GM23338 (cell line): Measurements from ENCODE around the gene NAGA. TPM values are rescaled to one million over a fixed set of nuclear protein-coding genes. Genes with fewer than 3 reads are reported as not detected.
"Not testable (repeated sequence)": the region's sequence is repeated elsewhere in the genome, so short reads cannot be mapped to it uniquely, and the experiment has no call there.

Experiments
- ATAC-seq: fragments of 200-7000 bp; cut with Tn5 transposase; 3 replicates; pipeline ENCODE4 v1.9.1; 2020
- DNase-seq: peaks from one replicate; pipeline ENCODE4 v3.0.0-alpha.2; 2015; ENCODE audit warnings: low spot score
- H2AFZ ChIP-seq: fragments of 200-600 bp; sonication (generic); 2 replicates; pipeline ENCODE4 v1.8.0; 2016; ENCODE audit warnings: antibody characterized with exemption, mild to moderate bottlenecking, moderate library complexity
- H3F3A ChIP-seq: fragments of 200-600 bp; sonication (generic); replicated peaks from 2 replicates; pipeline ENCODE4 v1.8.0; 2017; ENCODE audit warnings: antibody characterized with exemption, mixed run types, low read depth
- H3K27ac ChIP-seq: fragments of 200-600 bp; sonication (generic); 2 replicates; pipeline ENCODE4 v1.6.1; 2016; ENCODE audit warnings: low read depth
- H3K27me3 ChIP-seq: fragments of 200-600 bp; sonication (generic); 2 replicates; pipeline ENCODE4 v1.8.0; 2016; ENCODE audit warnings: mild to moderate bottlenecking, mixed run types, moderate library complexity; ENCODE audit not compliant: insufficient read depth
- H3K36me3 ChIP-seq: fragments of 200-600 bp; sonication (generic); 2 replicates; pipeline ENCODE4 v1.8.0; 2016; ENCODE audit warnings: mild to moderate bottlenecking; ENCODE audit not compliant: insufficient read depth
- H3K4me1 ChIP-seq: fragments of 200-600 bp; sonication (generic); 2 replicates; pipeline ENCODE4 v1.8.0; 2016; ENCODE audit warnings: mild to moderate bottlenecking, moderate library complexity; ENCODE audit not compliant: insufficient read depth
- H3K4me2 ChIP-seq: fragments of 200-600 bp; sonication (generic); 2 replicates; pipeline ENCODE4 v1.7.1; 2017; ENCODE audit warnings: mixed run types
- H3K4me3 ChIP-seq: fragments of 200-600 bp; sonication (generic); 2 replicates; pipeline ENCODE4 v1.6.1; 2016; ENCODE audit warnings: mixed run types
- H3K79me2 ChIP-seq: fragments of 200-600 bp; sonication (generic); replicated peaks from 2 replicates; pipeline ENCODE4 v1.8.0; 2017; ENCODE audit warnings: mild to moderate bottlenecking; ENCODE audit not compliant: insufficient read depth
- H3K9me2 ChIP-seq: fragments of 200-600 bp; sonication (generic); 2 replicates; pipeline ENCODE4 v1.8.0; 2017; ENCODE audit not compliant: insufficient read depth
- H4K20me1 ChIP-seq: fragments of 200-600 bp; sonication (generic); replicated peaks from 2 replicates; pipeline ENCODE4 v1.8.0; 2017; ENCODE audit warnings: mild to moderate bottlenecking; ENCODE audit not compliant: insufficient read depth
- H3K27ac Mint-ChIP-seq: 2 replicates; pipeline ENCODE4 v1.8.0; 2020; ENCODE audit warnings: inconsistent platforms, mild to moderate bottlenecking, moderate library complexity, mixed read lengths
- H3K27me3 Mint-ChIP-seq: 3 replicates; pipeline ENCODE4 v1.8.0; 2022; ENCODE audit warnings: low read depth, mild to moderate bottlenecking, moderate library complexity, mixed read lengths, inconsistent platforms; ENCODE audit not compliant: insufficient read depth, poor library complexity
- H3K36me3 Mint-ChIP-seq: 3 replicates; pipeline ENCODE4 v1.8.0; 2021; ENCODE audit warnings: low read depth, mild to moderate bottlenecking, inconsistent platforms, moderate library complexity, mixed read lengths
- H3K4me1 Mint-ChIP-seq: 3 replicates; pipeline ENCODE4 v1.8.0; 2020; ENCODE audit warnings: mild to moderate bottlenecking, inconsistent platforms, mixed read lengths
- H3K4me3 Mint-ChIP-seq: 3 replicates; pipeline ENCODE4 v1.8.0; 2021; ENCODE audit warnings: moderate library complexity, mild to moderate bottlenecking, inconsistent platforms, mixed read lengths
- H3K9me3 Mint-ChIP-seq: 3 replicates; pipeline ENCODE4 v1.8.0; 2020; ENCODE audit warnings: moderate library complexity, mild to moderate bottlenecking, inconsistent platforms, mixed read lengths
- CREB1 ChIP-seq: fragments of 250-450 bp; sonication (Bioruptor Pico); IDR thresholded peaks from 2 replicates; pipeline ENCODE4 v1.5.0; 2020; ENCODE audit warnings: low read depth, mild to moderate bottlenecking, moderate library complexity
- EZH2 ChIP-seq: fragments of 200-600 bp; sonication (generic); IDR thresholded peaks from one replicate; pipeline ENCODE4 v1.8.0; 2017; ENCODE audit warnings: antibody characterized with exemption, mild to moderate bottlenecking, low read depth; ENCODE audit not compliant: unreplicated experiment
- POLR2AphosphoS5 ChIP-seq: IDR thresholded peaks from 2 replicates; pipeline ENCODE4 v1.6.1; 2016; ENCODE audit warnings: antibody characterized with exemption, low read depth
- STAT1 ChIP-seq: IDR thresholded peaks from one replicate; pipeline ENCODE4 v1.6.1; 2016; ENCODE audit warnings: antibody characterized with exemption; ENCODE audit not compliant: unreplicated experiment
- ZNF331 ChIP-seq: fragments of 250-450 bp; sonication (Bioruptor Pico); IDR thresholded peaks from 2 replicates; pipeline ENCODE4 v1.5.0; 2020; ENCODE audit warnings: low read depth, mild to moderate bottlenecking, moderate library complexity
- polyA plus RNA-seq: library from polyadenylated mRNA; unstranded; fragments of >200 nt; fragmentation: Nextera tagmentation; extraction: Ambion mirVana; gene quantifications from 2 replicates; pipeline ENCODE4 v1.2.1, GENCODE V29; 2016
- total RNA-seq: library from RNA; depleted of rRNA; stranded (reverse); fragments of >200 nt; shearing (Covaris generic); gene quantifications from 2 replicates; pipeline ENCODE4 v1.2.3, GENCODE V29; 2014
- TF ChIP-seq, protein P1 (sequence below): fragments of 250-450 bp; sonication (Bioruptor Pico); IDR thresholded peaks from 2 replicates; pipeline ENCODE4 v1.5.0; 2020; ENCODE audit warnings: mild to moderate bottlenecking, moderate library complexity
- TF ChIP-seq, protein P2 (sequence below): IDR thresholded peaks from 2 replicates; pipeline ENCODE4 v1.6.1; 2016; ENCODE audit warnings: antibody characterized with exemption
- TF ChIP-seq, protein P3 (sequence below): IDR thresholded peaks from one replicate; pipeline ENCODE4 v1.6.1; 2018; ENCODE audit warnings: antibody characterized with exemption; ENCODE audit not compliant: unreplicated experiment

Gene NAGA
- total and polyA plus RNA-seq, 2 experiments from 2014 or later = 6.3 to 21.4 TPM

DNA sequence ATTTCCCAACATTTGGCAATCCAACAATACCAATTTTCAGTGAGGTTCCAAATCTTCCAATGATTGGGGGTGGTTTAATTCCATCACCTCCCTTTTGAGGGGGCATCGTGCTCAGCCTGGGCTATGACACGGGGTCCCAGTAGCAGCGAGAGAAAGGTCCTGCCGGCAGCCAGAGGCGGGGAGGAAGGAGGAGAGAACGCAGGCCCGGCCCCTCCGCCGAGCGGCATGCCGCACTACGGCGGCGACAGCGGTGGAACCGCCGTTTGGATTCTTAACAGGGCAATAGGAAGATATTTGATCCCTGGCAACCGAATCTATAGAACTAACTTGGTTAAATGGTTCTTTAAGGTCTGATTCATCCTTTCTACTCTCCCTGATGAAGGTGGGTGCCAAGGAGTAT, 38.2 kb upstream of the NAGA start (continued):
- TF ChIP-seq, protein P1, sequence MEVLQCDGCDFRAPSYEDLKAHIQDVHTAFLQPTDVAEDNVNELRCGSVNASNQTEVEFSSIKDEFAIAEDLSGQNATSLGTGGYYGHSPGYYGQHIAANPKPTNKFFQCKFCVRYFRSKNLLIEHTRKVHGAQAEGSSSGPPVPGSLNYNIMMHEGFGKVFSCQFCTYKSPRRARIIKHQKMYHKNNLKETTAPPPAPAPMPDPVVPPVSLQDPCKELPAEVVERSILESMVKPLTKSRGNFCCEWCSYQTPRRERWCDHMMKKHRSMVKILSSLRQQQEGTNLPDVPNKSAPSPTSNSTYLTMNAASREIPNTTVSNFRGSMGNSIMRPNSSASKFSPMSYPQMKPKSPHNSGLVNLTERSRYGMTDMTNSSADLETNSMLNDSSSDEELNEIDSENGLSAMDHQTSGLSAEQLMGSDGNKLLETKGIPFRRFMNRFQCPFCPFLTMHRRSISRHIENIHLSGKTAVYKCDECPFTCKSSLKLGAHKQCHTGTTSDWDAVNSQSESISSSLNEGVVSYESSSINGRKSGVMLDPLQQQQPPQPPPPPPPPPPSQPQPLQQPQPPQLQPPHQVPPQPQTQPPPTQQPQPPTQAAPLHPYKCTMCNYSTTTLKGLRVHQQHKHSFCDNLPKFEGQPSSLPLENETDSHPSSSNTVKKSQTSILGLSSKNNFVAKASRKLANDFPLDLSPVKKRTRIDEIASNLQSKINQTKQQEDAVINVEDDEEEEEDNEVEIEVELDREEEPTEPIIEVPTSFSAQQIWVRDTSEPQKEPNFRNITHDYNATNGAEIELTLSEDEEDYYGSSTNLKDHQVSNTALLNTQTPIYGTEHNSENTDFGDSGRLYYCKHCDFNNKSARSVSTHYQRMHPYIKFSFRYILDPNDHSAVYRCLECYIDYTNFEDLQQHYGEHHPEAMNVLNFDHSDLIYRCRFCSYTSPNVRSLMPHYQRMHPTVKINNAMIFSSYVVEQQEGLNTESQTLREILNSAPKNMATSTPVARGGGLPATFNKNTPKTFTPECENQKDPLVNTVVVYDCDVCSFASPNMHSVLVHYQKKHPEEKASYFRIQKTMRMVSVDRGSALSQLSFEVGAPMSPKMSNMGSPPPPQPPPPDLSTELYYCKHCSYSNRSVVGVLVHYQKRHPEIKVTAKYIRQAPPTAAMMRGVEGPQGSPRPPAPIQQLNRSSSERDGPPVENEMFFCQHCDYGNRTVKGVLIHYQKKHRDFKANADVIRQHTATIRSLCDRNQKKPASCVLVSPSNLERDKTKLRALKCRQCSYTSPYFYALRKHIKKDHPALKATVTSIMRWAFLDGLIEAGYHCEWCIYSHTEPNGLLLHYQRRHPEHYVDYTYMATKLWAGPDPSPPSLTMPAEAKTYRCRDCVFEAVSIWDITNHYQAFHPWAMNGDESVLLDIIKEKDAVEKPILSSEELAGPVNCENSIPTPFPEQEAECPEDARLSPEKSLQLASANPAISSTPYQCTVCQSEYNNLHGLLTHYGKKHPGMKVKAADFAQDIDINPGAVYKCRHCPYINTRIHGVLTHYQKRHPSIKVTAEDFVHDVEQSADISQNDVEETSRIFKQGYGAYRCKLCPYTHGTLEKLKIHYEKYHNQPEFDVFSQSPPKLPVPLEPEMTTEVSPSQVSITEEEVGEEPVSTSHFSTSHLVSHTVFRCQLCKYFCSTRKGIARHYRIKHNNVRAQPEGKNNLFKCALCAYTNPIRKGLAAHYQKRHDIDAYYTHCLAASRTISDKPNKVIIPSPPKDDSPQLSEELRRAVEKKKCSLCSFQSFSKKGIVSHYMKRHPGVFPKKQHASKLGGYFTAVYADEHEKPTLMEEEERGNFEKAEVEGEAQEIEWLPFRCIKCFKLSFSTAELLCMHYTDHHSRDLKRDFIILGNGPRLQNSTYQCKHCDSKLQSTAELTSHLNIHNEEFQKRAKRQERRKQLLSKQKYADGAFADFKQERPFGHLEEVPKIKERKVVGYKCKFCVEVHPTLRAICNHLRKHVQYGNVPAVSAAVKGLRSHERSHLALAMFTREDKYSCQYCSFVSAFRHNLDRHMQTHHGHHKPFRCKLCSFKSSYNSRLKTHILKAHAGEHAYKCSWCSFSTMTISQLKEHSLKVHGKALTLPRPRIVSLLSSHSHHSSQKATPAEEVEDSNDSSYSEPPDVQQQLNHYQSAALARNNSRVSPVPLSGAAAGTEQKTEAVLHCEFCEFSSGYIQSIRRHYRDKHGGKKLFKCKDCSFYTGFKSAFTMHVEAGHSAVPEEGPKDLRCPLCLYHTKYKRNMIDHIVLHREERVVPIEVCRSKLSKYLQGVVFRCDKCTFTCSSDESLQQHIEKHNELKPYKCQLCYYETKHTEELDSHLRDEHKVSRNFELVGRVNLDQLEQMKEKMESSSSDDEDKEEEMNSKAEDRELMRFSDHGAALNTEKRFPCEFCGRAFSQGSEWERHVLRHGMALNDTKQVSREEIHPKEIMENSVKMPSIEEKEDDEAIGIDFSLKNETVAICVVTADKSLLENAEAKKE = no peak
- TF ChIP-seq POLR2AphosphoS5 (no peak), ZNF331 (CRISPR knock-in tag) (no peak), STAT1 (no peak), CREB1 (CRISPR knock-in tag) (no peak), EZH2 (no peak)
- TF ChIP-seq, protein P2, sequence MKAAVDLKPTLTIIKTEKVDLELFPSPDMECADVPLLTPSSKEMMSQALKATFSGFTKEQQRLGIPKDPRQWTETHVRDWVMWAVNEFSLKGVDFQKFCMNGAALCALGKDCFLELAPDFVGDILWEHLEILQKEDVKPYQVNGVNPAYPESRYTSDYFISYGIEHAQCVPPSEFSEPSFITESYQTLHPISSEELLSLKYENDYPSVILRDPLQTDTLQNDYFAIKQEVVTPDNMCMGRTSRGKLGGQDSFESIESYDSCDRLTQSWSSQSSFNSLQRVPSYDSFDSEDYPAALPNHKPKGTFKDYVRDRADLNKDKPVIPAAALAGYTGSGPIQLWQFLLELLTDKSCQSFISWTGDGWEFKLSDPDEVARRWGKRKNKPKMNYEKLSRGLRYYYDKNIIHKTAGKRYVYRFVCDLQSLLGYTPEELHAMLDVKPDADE = no peak
- TF ChIP-seq, protein P3, sequence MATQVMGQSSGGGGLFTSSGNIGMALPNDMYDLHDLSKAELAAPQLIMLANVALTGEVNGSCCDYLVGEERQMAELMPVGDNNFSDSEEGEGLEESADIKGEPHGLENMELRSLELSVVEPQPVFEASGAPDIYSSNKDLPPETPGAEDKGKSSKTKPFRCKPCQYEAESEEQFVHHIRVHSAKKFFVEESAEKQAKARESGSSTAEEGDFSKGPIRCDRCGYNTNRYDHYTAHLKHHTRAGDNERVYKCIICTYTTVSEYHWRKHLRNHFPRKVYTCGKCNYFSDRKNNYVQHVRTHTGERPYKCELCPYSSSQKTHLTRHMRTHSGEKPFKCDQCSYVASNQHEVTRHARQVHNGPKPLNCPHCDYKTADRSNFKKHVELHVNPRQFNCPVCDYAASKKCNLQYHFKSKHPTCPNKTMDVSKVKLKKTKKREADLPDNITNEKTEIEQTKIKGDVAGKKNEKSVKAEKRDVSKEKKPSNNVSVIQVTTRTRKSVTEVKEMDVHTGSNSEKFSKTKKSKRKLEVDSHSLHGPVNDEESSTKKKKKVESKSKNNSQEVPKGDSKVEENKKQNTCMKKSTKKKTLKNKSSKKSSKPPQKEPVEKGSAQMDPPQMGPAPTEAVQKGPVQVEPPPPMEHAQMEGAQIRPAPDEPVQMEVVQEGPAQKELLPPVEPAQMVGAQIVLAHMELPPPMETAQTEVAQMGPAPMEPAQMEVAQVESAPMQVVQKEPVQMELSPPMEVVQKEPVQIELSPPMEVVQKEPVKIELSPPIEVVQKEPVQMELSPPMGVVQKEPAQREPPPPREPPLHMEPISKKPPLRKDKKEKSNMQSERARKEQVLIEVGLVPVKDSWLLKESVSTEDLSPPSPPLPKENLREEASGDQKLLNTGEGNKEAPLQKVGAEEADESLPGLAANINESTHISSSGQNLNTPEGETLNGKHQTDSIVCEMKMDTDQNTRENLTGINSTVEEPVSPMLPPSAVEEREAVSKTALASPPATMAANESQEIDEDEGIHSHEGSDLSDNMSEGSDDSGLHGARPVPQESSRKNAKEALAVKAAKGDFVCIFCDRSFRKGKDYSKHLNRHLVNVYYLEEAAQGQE = no peak

DNA sequence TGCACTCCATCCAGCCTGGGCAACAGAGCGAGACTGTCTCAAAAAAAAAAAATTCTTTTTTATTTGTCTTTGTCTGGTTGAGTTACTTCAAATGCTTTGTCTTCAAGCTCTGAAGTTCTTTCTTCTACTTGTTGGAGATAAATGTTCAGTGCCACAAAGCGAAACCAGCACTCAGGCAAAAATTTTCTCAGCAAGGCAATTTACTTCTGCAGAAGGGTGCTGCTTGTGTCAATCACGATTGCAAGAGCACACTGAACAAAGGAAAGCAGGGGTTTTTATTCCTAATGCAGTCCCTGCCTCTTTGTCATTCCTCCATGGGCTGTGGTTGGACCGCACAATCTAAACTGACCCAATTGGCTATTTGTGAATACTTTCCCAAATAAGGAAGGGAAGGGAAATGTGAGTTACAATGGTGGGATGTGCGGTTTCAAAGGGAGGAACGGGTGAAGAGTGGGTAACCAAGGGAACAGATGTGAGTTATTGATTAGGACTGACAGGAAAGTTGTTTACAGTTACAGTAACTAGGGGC, 33.8 kb upstream of the NAGA start:
- H3K36me3 ChIP-seq, H2AFZ ChIP-seq, H3K27ac ChIP-seq, H3K27me3 Mint-ChIP-seq, H3K9me2 ChIP-seq, H3K4me2 ChIP-seq, H4K20me1 ChIP-seq, H3K27me3 ChIP-seq, H3K4me3 Mint-ChIP-seq, H3K4me1 Mint-ChIP-seq, ATAC-seq, H3K4me1 ChIP-seq, H3F3A ChIP-seq, H3K27ac Mint-ChIP-seq, DNase-seq, H3K4me3 ChIP-seq, H3K79me2 ChIP-seq: not testable (repeated sequence)
- Mint-ChIP-seq H3K9me3 (peaks cover 58% of the 10 kb centered on the region), H3K36me3 (peaks cover 30% of the 10 kb centered on the region)
